ENCODE measurements around the gene EPHA4.

DNA sequence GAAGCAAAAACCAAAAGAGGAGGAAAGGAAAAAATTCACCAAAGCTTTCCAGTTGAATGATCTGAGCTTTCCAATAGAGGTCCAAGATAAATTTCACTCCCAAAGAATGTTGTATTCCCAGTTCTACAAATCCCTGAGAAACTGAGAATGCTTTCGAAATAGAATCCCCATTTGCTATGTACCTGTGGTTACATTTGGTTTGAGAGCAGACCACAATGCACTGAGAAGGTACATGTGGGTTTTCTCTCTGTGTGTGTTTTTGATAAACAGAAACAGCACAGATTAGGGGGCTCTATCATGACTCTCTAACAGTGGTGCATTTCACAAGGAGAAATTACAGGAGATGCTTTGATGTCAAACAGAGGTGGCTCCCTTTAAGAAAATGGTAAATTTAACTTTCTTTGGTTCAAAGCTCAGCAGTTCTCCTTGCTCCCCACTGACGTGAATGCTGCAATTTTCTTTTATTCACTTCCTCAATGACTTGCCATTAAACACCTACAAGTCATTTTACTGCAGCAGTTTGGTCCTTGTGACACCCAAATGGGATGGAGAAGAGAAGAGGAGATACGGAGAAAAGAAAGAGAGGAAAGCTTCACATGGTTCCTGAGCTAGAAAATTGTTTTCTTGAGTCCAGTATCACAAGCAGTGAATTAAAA is 108.7 kb downstream of the EPHA4 start:
- TF ChIP-seq, protein P1, sequence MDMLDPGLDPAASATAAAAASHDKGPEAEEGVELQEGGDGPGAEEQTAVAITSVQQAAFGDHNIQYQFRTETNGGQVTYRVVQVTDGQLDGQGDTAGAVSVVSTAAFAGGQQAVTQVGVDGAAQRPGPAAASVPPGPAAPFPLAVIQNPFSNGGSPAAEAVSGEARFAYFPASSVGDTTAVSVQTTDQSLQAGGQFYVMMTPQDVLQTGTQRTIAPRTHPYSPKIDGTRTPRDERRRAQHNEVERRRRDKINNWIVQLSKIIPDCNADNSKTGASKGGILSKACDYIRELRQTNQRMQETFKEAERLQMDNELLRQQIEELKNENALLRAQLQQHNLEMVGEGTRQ (IDR thresholded peaks at IDR 0.05; ENCODE audit: borderline replicate concordance, low read depth, low read length) = no peak
- TF ChIP-seq EP300 (IDR thresholded peaks at IDR 0.05; ENCODE audit: borderline replicate concordance in 1 of 2, low read depth in 1 of 2, low read length in 1 of 2) (no peak), POLR2AphosphoS5 (IDR thresholded peaks at IDR 0.05; ENCODE audit: low read depth, low read length) (no peak), YY1 (IDR thresholded peaks at IDR 0.05; ENCODE audit: low read depth) (no peak), GABPA (IDR thresholded peaks at IDR 0.05; ENCODE audit: low read depth) (no peak), TAF1 (IDR thresholded peaks at IDR 0.05; ENCODE audit: borderline replicate concordance, low read depth, low read length) (no peak), RFX5 (IDR thresholded peaks at IDR 0.05; ENCODE audit: low read length) (no peak), FOXM1 (IDR thresholded peaks at IDR 0.05; ENCODE audit: low read depth) (no peak), RCOR1 (IDR thresholded peaks at IDR 0.05; ENCODE audit: low read length) (no peak), EZH2phosphoT487 (IDR thresholded peaks at IDR 0.05; ENCODE audit: borderline replicate concordance, low read depth) (no peak)
- TF ChIP-seq, protein P2, sequence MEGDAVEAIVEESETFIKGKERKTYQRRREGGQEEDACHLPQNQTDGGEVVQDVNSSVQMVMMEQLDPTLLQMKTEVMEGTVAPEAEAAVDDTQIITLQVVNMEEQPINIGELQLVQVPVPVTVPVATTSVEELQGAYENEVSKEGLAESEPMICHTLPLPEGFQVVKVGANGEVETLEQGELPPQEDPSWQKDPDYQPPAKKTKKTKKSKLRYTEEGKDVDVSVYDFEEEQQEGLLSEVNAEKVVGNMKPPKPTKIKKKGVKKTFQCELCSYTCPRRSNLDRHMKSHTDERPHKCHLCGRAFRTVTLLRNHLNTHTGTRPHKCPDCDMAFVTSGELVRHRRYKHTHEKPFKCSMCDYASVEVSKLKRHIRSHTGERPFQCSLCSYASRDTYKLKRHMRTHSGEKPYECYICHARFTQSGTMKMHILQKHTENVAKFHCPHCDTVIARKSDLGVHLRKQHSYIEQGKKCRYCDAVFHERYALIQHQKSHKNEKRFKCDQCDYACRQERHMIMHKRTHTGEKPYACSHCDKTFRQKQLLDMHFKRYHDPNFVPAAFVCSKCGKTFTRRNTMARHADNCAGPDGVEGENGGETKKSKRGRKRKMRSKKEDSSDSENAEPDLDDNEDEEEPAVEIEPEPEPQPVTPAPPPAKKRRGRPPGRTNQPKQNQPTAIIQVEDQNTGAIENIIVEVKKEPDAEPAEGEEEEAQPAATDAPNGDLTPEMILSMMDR (IDR thresholded peaks at IDR 0.05) = no peak
- TF ChIP-seq, protein P3, sequence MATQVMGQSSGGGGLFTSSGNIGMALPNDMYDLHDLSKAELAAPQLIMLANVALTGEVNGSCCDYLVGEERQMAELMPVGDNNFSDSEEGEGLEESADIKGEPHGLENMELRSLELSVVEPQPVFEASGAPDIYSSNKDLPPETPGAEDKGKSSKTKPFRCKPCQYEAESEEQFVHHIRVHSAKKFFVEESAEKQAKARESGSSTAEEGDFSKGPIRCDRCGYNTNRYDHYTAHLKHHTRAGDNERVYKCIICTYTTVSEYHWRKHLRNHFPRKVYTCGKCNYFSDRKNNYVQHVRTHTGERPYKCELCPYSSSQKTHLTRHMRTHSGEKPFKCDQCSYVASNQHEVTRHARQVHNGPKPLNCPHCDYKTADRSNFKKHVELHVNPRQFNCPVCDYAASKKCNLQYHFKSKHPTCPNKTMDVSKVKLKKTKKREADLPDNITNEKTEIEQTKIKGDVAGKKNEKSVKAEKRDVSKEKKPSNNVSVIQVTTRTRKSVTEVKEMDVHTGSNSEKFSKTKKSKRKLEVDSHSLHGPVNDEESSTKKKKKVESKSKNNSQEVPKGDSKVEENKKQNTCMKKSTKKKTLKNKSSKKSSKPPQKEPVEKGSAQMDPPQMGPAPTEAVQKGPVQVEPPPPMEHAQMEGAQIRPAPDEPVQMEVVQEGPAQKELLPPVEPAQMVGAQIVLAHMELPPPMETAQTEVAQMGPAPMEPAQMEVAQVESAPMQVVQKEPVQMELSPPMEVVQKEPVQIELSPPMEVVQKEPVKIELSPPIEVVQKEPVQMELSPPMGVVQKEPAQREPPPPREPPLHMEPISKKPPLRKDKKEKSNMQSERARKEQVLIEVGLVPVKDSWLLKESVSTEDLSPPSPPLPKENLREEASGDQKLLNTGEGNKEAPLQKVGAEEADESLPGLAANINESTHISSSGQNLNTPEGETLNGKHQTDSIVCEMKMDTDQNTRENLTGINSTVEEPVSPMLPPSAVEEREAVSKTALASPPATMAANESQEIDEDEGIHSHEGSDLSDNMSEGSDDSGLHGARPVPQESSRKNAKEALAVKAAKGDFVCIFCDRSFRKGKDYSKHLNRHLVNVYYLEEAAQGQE (IDR thresholded peaks at IDR 0.05; ENCODE audit: low read depth, low read length) = no peak
- TF ChIP-seq, protein P4, sequence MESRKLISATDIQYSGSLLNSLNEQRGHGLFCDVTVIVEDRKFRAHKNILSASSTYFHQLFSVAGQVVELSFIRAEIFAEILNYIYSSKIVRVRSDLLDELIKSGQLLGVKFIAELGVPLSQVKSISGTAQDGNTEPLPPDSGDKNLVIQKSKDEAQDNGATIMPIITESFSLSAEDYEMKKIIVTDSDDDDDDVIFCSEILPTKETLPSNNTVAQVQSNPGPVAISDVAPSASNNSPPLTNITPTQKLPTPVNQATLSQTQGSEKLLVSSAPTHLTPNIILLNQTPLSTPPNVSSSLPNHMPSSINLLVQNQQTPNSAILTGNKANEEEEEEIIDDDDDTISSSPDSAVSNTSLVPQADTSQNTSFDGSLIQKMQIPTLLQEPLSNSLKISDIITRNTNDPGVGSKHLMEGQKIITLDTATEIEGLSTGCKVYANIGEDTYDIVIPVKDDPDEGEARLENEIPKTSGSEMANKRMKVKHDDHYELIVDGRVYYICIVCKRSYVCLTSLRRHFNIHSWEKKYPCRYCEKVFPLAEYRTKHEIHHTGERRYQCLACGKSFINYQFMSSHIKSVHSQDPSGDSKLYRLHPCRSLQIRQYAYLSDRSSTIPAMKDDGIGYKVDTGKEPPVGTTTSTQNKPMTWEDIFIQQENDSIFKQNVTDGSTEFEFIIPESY (IDR thresholded peaks at IDR 0.05; ENCODE audit: borderline replicate concordance, low read depth) = no peak
